Endodermal cell (in vitro differentiated cells): ENCODE measurements around the gene CROCC2. TPM values are rescaled to one million over a fixed set of nuclear protein-coding genes. Genes with fewer than 3 reads are reported as not detected.
"Not testable (repeated sequence)": the region's sequence is repeated elsewhere in the genome, so short reads cannot be mapped to it uniquely, and the experiment has no call there.

Experiments used
- DNase-seq: peaks from one replicate; pipeline ENCODE4 v3.0.0-alpha.2; 2017
- H3K27ac ChIP-seq: 2 replicates; pipeline ENCODE4 v1.5.1; 2013; ENCODE audit warnings: mild to moderate bottlenecking, low read depth, low read length, moderate library complexity
- H3K27me3 ChIP-seq: 2 replicates; pipeline ENCODE4 v1.6.1; 2013; ENCODE audit warnings: mild to moderate bottlenecking, low read length, moderate library complexity; ENCODE audit not compliant: insufficient read depth, control insufficient read depth, poor library complexity, severe bottlenecking
- H3K36me3 ChIP-seq: 2 replicates; pipeline ENCODE4 v1.7.0; 2013; ENCODE audit warnings: mild to moderate bottlenecking, low read length, moderate library complexity; ENCODE audit not compliant: control insufficient read depth, insufficient read depth
- H3K4me1 ChIP-seq: one replicate; pipeline ENCODE4 v1.7.0; 2013; ENCODE audit warnings: low read length; ENCODE audit not compliant: control insufficient read depth, insufficient read depth
- H3K4me3 ChIP-seq: 2 replicates; pipeline ENCODE4 v1.5.1; 2013; ENCODE audit warnings: mild to moderate bottlenecking, low read length, moderate library complexity
- H3K9ac ChIP-seq: 2 replicates; pipeline ENCODE4 v1.6.1; 2013; ENCODE audit warnings: mild to moderate bottlenecking, low read length, moderate library complexity; ENCODE audit not compliant: poor library complexity, severe bottlenecking; ENCODE audit errors: extremely low read depth
- H3K9me3 ChIP-seq: 2 replicates; pipeline ENCODE4 v1.6.1; 2013; ENCODE audit warnings: mild to moderate bottlenecking, low read length, moderate library complexity; ENCODE audit not compliant: control insufficient read depth
- H3K27ac Mint-ChIP-seq: 2 replicates; pipeline ENCODE4 v1.8.0; 2020; ENCODE audit warnings: mixed read lengths
- H3K27me3 Mint-ChIP-seq: 2 replicates; pipeline ENCODE4 v1.8.0; 2021; ENCODE audit warnings: mild to moderate bottlenecking, mixed read lengths; ENCODE audit not compliant: insufficient read depth
- H3K36me3 Mint-ChIP-seq: 2 replicates; pipeline ENCODE4 v1.8.0; 2020; ENCODE audit warnings: low read depth, mixed read lengths
- H3K4me1 Mint-ChIP-seq: 2 replicates; pipeline ENCODE4 v1.8.0; 2020; ENCODE audit warnings: mixed read lengths
- H3K4me3 Mint-ChIP-seq: 2 replicates; pipeline ENCODE4 v1.8.0; 2020; ENCODE audit warnings: mild to moderate bottlenecking, moderate library complexity, mixed read lengths
- H3K9me3 Mint-ChIP-seq: 2 replicates; pipeline ENCODE4 v1.8.0; 2020; ENCODE audit warnings: mild to moderate bottlenecking, mixed read lengths
- WGBS, 2 experiments: methylation state at CpG; one replicate each; pipeline versions ENCODE4 v1.1.5 to v1.1.7; 2013; ENCODE audit warnings: missing lambda C conversion rate in 2 of 2, mixed read lengths in 1 of 2; ENCODE audit not compliant: insufficient coverage in 1 of 2, insufficient read length in 1 of 2; 5-methylcytosine and 5-hydroxymethylcytosine counted together
- total RNA-seq, 2 donors: library from RNA; stranded (reverse); fragmentation: NEBNext Ultra II Directional in 1 of 2; extraction: Animal tissue kit (Norgen Biotek cat#: 25700) in 1 of 2; gene quantifications; 2 replicates in 1 of 2; 3 replicates in 1 of 2; pipeline ENCODE4 v1.2.1, GENCODE V29; 2021
- TF ChIP-seq, protein P1 (sequence below): fragments of 200-600 bp; sonication (generic); conservative IDR thresholded peaks from 2 replicates; pipeline ENCODE4 v1.5.0; 2021; ENCODE audit warnings: antibody characterized with exemption, mild to moderate bottlenecking

The CROCC2 gene
- total RNA-seq, 2 donors from 2014 or later, result not detected

- Histone ChIP-seq H3K4me3 (no peak overlapping the region), H3K9ac (no peak overlapping the region), H3K27ac (no peak overlapping the region), H3K27me3 (peaks cover 14% of the 10 kb centered on the region), H3K4me1 (no peaks in the 10 kb centered on the region), H3K36me3 (no peaks in the 10 kb centered on the region), H3K9me3 (no peaks in the 10 kb centered on the region)
- DNase-seq, result no peak
- no peaks in the 10 kb centered on the region for H3K9me3 Mint-ChIP-seq
- H3K27ac Mint-ChIP-seq, result no peak overlapping the region
- no peaks in the 10 kb centered on the region for H3K4me1 Mint-ChIP-seq
- H3K27me3 Mint-ChIP-seq, result peaks cover 7% of the 10 kb centered on the region
- H3K4me3 Mint-ChIP-seq, result no peak overlapping the region
- 84 to 87% methylated on average over 4 to 11 of the region's 11 CpGs for WGBS, 2 experiments
- no peaks in the 10 kb centered on the region for H3K36me3 Mint-ChIP-seq
- TF ChIP-seq, protein P1, sequence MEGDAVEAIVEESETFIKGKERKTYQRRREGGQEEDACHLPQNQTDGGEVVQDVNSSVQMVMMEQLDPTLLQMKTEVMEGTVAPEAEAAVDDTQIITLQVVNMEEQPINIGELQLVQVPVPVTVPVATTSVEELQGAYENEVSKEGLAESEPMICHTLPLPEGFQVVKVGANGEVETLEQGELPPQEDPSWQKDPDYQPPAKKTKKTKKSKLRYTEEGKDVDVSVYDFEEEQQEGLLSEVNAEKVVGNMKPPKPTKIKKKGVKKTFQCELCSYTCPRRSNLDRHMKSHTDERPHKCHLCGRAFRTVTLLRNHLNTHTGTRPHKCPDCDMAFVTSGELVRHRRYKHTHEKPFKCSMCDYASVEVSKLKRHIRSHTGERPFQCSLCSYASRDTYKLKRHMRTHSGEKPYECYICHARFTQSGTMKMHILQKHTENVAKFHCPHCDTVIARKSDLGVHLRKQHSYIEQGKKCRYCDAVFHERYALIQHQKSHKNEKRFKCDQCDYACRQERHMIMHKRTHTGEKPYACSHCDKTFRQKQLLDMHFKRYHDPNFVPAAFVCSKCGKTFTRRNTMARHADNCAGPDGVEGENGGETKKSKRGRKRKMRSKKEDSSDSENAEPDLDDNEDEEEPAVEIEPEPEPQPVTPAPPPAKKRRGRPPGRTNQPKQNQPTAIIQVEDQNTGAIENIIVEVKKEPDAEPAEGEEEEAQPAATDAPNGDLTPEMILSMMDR, result no peak
Observed at GRCh38 chr2:240972201-240972600, 66.1 kb downstream of the CROCC2 start.

- H3K9me3 Mint-ChIP-seq, result no peaks in the 10 kb centered on the region
- Histone ChIP-seq H3K4me3 (no peak overlapping the region), H3K9ac (no peak overlapping the region), H3K9me3 (no peaks in the 10 kb centered on the region), H3K4me1 (no peaks in the 10 kb centered on the region), H3K27ac (no peak overlapping the region), H3K27me3 (peaks cover 14% of the 10 kb centered on the region), H3K36me3 (no peaks in the 10 kb centered on the region)
- no peaks in the 10 kb centered on the region for H3K36me3 Mint-ChIP-seq
- DNase-seq, result no peak
- TF ChIP-seq, protein P1, result no peak
- 82 to 84% methylated on average over 4 to 17 of the region's 17 CpGs for WGBS, 2 experiments
- H3K27ac Mint-ChIP-seq, result no peak overlapping the region
- peaks cover 7% of the 10 kb centered on the region for H3K27me3 Mint-ChIP-seq
- H3K4me1 Mint-ChIP-seq, result no peaks in the 10 kb centered on the region
- no peak overlapping the region for H3K4me3 Mint-ChIP-seq
Observed at GRCh38 chr2:240972636-240973521, 66.7 kb downstream of the CROCC2 start.

GRCh38 chr2:240974771-240975572 is 68.8 kb downstream of the CROCC2 start:
- H3K4me1 ChIP-seq, result no peaks in the 10 kb centered on the region
- TF ChIP-seq, protein P1, result no peak
- Mint-ChIP-seq H3K27ac (no peak overlapping the region), H3K27me3 (peaks cover 7% of the 10 kb centered on the region), H3K36me3 (no peaks in the 10 kb centered on the region), H3K4me3 (no peak overlapping the region), H3K9me3 (no peaks in the 10 kb centered on the region), H3K4me1 (no peaks in the 10 kb centered on the region)
- no peaks in the 10 kb centered on the region for H3K36me3 ChIP-seq
- WGBS, 2 experiments, result 75 to 85% methylated on average over 8 to 10 of the region's 10 CpGs
- DNase-seq, result no peak
- H3K27me3 ChIP-seq, result peaks cover 14% of the 10 kb centered on the region
- no peaks in the 10 kb centered on the region for H3K9me3 ChIP-seq
- H3K27ac ChIP-seq, result no peak overlapping the region
- no peak overlapping the region for H3K9ac ChIP-seq
- H3K4me3 ChIP-seq, result no peak overlapping the region

- H3K4me3 ChIP-seq, H3K27me3 Mint-ChIP-seq, H3K9me3 Mint-ChIP-seq, H3K4me1 Mint-ChIP-seq, H3K36me3 Mint-ChIP-seq, H3K36me3 ChIP-seq, H3K4me3 Mint-ChIP-seq, H3K27ac ChIP-seq, DNase-seq, H3K27ac Mint-ChIP-seq, H3K4me1 ChIP-seq, H3K9me3 ChIP-seq, H3K9ac ChIP-seq: not testable (repeated sequence)
- WGBS, 2 experiments, result 84 to 100% methylated on average over 2 to 4 of the region's 4 CpGs
- H3K27me3 ChIP-seq, result peaks cover 14% of the 10 kb centered on the region
Observed at GRCh38 chr2:240975903-240976302, 69.8 kb downstream of the CROCC2 start.
